ENCODE measurements around the gene OR1D5. TPM values are rescaled to one million over a fixed set of nuclear protein-coding genes. Genes with fewer than 3 reads are reported as not detected.

Gene OR1D5
- total RNA-seq, 1 experiment from 2014 or later, result not detected

GRCh38 chr17:3035968-3036280 lies 27.5 kb downstream of the OR1D5 start:
- DNase-seq, result no peak
- no peaks in the 10 kb centered on the region for H3K9me3 Mint-ChIP-seq (ENCODE audit: unreplicated experiment)
- Histone ChIP-seq H3K9me3 (no peaks in the 10 kb centered on the region), H3K27me3 (replicated peaks; ENCODE audit: control insufficient read depth, insufficient read depth, low read length) (no peaks in the 10 kb centered on the region), H3K4me3 (ENCODE audit: low read depth, low read length) (no peak overlapping the region), H3K4me1 (no peaks in the 10 kb centered on the region), H3K36me3 (ENCODE audit: control insufficient read depth, insufficient read depth, low read length) (no peaks in the 10 kb centered on the region; the same call in 1 of the 2 replicates)
- no peak overlapping the region for H3K4me3 Mint-ChIP-seq (ENCODE audit: unreplicated experiment)
- BruUV-seq (replicated peaks), result no TSS peak
- ChIA-PET POLR2A (no interaction called here), CTCF (no interaction called here)
- TF ChIP-seq, protein P1, sequence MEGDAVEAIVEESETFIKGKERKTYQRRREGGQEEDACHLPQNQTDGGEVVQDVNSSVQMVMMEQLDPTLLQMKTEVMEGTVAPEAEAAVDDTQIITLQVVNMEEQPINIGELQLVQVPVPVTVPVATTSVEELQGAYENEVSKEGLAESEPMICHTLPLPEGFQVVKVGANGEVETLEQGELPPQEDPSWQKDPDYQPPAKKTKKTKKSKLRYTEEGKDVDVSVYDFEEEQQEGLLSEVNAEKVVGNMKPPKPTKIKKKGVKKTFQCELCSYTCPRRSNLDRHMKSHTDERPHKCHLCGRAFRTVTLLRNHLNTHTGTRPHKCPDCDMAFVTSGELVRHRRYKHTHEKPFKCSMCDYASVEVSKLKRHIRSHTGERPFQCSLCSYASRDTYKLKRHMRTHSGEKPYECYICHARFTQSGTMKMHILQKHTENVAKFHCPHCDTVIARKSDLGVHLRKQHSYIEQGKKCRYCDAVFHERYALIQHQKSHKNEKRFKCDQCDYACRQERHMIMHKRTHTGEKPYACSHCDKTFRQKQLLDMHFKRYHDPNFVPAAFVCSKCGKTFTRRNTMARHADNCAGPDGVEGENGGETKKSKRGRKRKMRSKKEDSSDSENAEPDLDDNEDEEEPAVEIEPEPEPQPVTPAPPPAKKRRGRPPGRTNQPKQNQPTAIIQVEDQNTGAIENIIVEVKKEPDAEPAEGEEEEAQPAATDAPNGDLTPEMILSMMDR (IDR thresholded peaks at IDR 0.05; ENCODE audit: insufficient read depth in 1 of 2, low read depth in 1 of 2, low read length in 1 of 2, severe bottlenecking in 1 of 2, unreplicated experiment in 1 of 2), result no peak
- H3K27ac Mint-ChIP-seq (ENCODE audit: unreplicated experiment), result no peak overlapping the region
- H3K4me1 Mint-ChIP-seq (ENCODE audit: low read depth, unreplicated experiment), result no peaks in the 10 kb centered on the region
- intact Hi-C loops (cut with micrococcal nuclease; ENCODE audit: unreplicated experiment), result no loop called here
- H3K36me3 Mint-ChIP-seq (ENCODE audit: insufficient read depth, unreplicated experiment), result peaks cover 3% of the 10 kb centered on the region
- peaks cover 7% of the 10 kb centered on the region for H3K27me3 Mint-ChIP-seq (ENCODE audit: insufficient read depth, unreplicated experiment)

DNA sequence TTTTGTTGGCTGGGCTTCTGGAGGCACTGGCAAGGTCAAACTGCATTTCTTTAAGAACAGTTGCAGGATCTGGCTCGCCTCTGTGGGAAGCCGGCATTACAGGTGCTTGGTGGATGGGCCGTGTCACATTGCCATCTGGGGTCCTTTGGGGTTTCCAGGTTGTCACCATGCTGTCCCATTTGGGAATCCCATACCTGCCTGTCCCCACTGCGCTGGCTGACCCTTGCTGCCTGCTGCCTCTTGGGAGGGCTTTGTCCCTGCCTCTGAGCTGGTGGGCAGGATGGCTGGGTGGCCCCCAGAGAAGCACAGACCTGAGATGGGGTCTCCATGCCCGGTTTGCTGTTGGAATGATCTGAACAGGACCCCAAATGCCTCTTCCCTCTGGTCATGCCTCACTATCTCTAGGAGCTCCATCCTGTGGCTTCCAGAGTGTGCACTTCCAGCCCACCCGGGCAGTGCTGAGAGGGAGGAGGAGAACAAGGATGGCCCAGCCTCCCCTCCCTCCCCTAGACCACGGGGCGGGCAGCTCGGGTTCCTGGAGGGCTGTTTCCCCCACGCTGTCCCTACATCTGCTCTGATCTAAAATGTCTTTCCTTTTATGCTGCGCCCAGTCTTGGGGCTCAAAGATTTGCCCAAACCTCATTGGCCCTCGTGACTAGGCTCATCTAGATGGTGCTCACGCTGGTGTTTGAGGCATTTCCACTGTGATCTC lies 28.0 kb downstream of the OR1D5 start:
- H3K4me1 Mint-ChIP-seq (ENCODE audit: low read depth, unreplicated experiment), result no peaks in the 10 kb centered on the region
- intact Hi-C loops (cut with micrococcal nuclease; ENCODE audit: unreplicated experiment), result no loop called here
- H3K9me3 ChIP-seq, result no peaks in the 10 kb centered on the region
- ChIA-PET POLR2A (no interaction called here), CTCF (no interaction called here)
- no TSS peak for BruUV-seq (replicated peaks)
- H3K27me3 Mint-ChIP-seq (ENCODE audit: insufficient read depth, unreplicated experiment), result peaks cover 5% of the 10 kb centered on the region
- no peak overlapping the region for H3K4me3 ChIP-seq (ENCODE audit: low read depth, low read length)
- TF ChIP-seq, protein P1 (IDR thresholded peaks at IDR 0.05; ENCODE audit: insufficient read depth in 1 of 2, low read depth in 1 of 2, low read length in 1 of 2, severe bottlenecking in 1 of 2, unreplicated experiment in 1 of 2), result no peak
- H3K27ac Mint-ChIP-seq (ENCODE audit: unreplicated experiment), result no peak overlapping the region
- H3K4me3 Mint-ChIP-seq (ENCODE audit: unreplicated experiment), result no peak overlapping the region
- peaks cover 7% of the 10 kb centered on the region for H3K36me3 Mint-ChIP-seq (ENCODE audit: insufficient read depth, unreplicated experiment)
- H3K4me1 ChIP-seq, result no peaks in the 10 kb centered on the region
- no peak for DNase-seq
- no peaks in the 10 kb centered on the region for H3K9me3 Mint-ChIP-seq (ENCODE audit: unreplicated experiment)
- H3K27me3 ChIP-seq (replicated peaks; ENCODE audit: control insufficient read depth, insufficient read depth, low read length), result no peaks in the 10 kb centered on the region
- H3K36me3 ChIP-seq (ENCODE audit: control insufficient read depth, insufficient read depth, low read length), result no peaks in the 10 kb centered on the region; the same call in 1 of the 2 replicates

DNA sequence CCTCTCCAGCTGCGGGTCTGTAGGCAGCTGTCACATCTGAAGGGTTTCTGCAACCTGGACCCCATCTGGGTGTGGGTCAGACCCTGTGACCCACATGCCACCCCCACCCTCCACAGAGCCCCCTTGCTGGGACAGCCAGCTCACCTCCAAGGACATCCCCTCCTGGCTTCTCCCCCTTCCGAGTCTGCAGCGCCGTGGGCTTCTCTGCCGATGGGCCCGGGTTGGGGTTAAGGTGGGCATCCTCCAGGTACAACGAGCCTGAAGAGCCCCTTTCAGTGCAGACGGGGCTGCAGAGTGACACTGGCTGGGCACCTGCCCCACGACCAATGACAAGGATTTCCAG lies 28.9 kb downstream of the OR1D5 start:
- no peaks in the 10 kb centered on the region for H3K4me1 ChIP-seq
- no peaks in the 10 kb centered on the region for H3K9me3 ChIP-seq
- TF ChIP-seq, protein P1 (IDR thresholded peaks at IDR 0.05; ENCODE audit: insufficient read depth in 1 of 2, low read depth in 1 of 2, low read length in 1 of 2, severe bottlenecking in 1 of 2, unreplicated experiment in 1 of 2), result no peak
- no peaks in the 10 kb centered on the region for H3K27me3 ChIP-seq (replicated peaks; ENCODE audit: control insufficient read depth, insufficient read depth, low read length)
- H3K4me3 ChIP-seq (ENCODE audit: low read depth, low read length), result no peak overlapping the region
- no peak overlapping the region for H3K4me3 Mint-ChIP-seq (ENCODE audit: unreplicated experiment)
- intact Hi-C loops (cut with micrococcal nuclease; ENCODE audit: unreplicated experiment), result no loop called here
- no peaks in the 10 kb centered on the region for H3K9me3 Mint-ChIP-seq (ENCODE audit: unreplicated experiment)
- H3K27ac Mint-ChIP-seq (ENCODE audit: unreplicated experiment), result no peak overlapping the region
- H3K36me3 ChIP-seq (ENCODE audit: control insufficient read depth, insufficient read depth, low read length), result no peaks in the 10 kb centered on the region; the same call in 1 of the 2 replicates
- ChIA-PET CTCF (no interaction called here), POLR2A (no interaction called here)
- no peaks in the 10 kb centered on the region for H3K27me3 Mint-ChIP-seq (ENCODE audit: insufficient read depth, unreplicated experiment)
- no peaks in the 10 kb centered on the region for H3K4me1 Mint-ChIP-seq (ENCODE audit: low read depth, unreplicated experiment)
- no TSS peak for BruUV-seq (replicated peaks)
- peaks cover 7% of the 10 kb centered on the region for H3K36me3 Mint-ChIP-seq (ENCODE audit: insufficient read depth, unreplicated experiment)
- DNase-seq, result no peak
